Hepatocyte (in vitro differentiated cells): ENCODE measurements around the gene SPG11.

Source experiments
- EZH2 ChIP-seq: fragments of 200-600 bp; sonication (generic); IDR thresholded peaks from 2 replicates; pipeline ENCODE4 v1.6.1; 2016; ENCODE audit warnings: antibody characterized with exemption, mild to moderate bottlenecking, borderline replicate concordance
- TF ChIP-seq, protein P1 (sequence below): fragments of 200-600 bp; sonication (generic); IDR thresholded peaks from 2 replicates; pipeline ENCODE4 v1.5.1; 2016; ENCODE audit warnings: antibody characterized with exemption, mild to moderate bottlenecking; ENCODE audit not compliant: poor library complexity

DNA sequence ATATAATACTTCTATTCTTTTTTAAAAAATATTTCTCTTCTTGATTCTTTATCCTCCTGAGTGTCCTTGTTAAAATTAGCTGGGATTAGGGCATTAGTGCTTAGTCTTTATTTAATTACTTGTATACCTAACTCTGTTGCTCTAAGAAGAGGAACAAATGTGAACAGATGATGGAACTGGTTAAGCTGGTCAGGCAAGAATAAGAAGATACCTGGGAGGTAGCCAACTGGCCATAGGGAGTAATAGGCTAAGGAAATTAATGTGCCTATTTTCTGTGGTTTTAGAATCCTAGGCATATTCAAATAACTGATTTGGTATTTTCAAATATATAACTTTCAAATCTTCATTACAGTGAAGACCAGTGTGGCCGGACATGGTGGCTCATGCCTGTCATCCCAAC, 72.1 kb downstream of the SPG11 start:
- TF ChIP-seq, protein P1, sequence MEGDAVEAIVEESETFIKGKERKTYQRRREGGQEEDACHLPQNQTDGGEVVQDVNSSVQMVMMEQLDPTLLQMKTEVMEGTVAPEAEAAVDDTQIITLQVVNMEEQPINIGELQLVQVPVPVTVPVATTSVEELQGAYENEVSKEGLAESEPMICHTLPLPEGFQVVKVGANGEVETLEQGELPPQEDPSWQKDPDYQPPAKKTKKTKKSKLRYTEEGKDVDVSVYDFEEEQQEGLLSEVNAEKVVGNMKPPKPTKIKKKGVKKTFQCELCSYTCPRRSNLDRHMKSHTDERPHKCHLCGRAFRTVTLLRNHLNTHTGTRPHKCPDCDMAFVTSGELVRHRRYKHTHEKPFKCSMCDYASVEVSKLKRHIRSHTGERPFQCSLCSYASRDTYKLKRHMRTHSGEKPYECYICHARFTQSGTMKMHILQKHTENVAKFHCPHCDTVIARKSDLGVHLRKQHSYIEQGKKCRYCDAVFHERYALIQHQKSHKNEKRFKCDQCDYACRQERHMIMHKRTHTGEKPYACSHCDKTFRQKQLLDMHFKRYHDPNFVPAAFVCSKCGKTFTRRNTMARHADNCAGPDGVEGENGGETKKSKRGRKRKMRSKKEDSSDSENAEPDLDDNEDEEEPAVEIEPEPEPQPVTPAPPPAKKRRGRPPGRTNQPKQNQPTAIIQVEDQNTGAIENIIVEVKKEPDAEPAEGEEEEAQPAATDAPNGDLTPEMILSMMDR: no peak
- no peak for TF ChIP-seq EZH2
